HCT116 (cell line): ENCODE measurements around the gene SCGB3A2. TPM values are rescaled to one million over a fixed set of nuclear protein-coding genes. Genes with fewer than 3 reads are reported as not detected.

Experiments
- ATAC-seq: fragments of 200-7000 bp; cut with Tn5 transposase; 2 replicates; pipeline ENCODE4 v1.9.1; 2020; ENCODE audit warnings: mild to moderate bottlenecking, moderate library complexity
- BruUV-seq: library from RNA; stranded (reverse); fragments of 400-500 nt; replicated peaks from 2 replicates; lab custom pipeline; 2021; lab: Mats Ljungman, UMichigan
- CTCF ChIA-PET: fragments of 300-600 bp; sonication (Branson Sonifier 250); formaldehyde crosslinking; loops from one replicate; lab custom pipeline; 2021; ENCODE audit warnings: antibody characterized with exemption; lab: Charles Lee
- POLR2A ChIA-PET: fragments of 300-600, 350-600 bp; sonication (Branson Sonifier 250); formaldehyde crosslinking; loops from one replicate; lab custom pipeline; 2021; ENCODE audit warnings: antibody characterized with exemption; lab: Charles Lee
- RAD21 ChIA-PET, 2 experiments: fragments of 300-600 bp; sonication (Branson Sonifier 250); formaldehyde crosslinking; loops; one replicate each; lab custom pipeline; 2023; ENCODE audit warnings: low total read pairs in 2 of 2; ENCODE audit not compliant: uncharacterized antibody in 2 of 2, unreplicated experiment in 2 of 2, low non-redundant PET in 1 of 2; lab: Charles Lee
- DNase-seq: peaks from one replicate; pipeline ENCODE4 v3.0.0-alpha.2; 2010; ENCODE audit warnings: low read depth, low spot score
- H2AFZ ChIP-seq: fragments of 200-600 bp; shearing (Covaris generic), sonication (generic); 2 replicates; pipeline ENCODE4 v1.6.1; 2017; ENCODE audit warnings: low read depth, mixed run types, mixed read lengths, antibody characterized with exemption, low read length; ENCODE audit not compliant: poor library complexity, severe bottlenecking
- H3K27ac ChIP-seq: 2 replicates; pipeline ENCODE4 v1.5.1; 2012; ENCODE audit warnings: low read depth, low read length
- H3K27me3 ChIP-seq: fragments of 200-600 bp; sonication (generic); 2 replicates; pipeline ENCODE4 v1.6.1; 2016; ENCODE audit warnings: mixed run types, low read length, mixed read lengths; ENCODE audit not compliant: insufficient read depth
- H3K36me3 ChIP-seq, 2 experiments: fragments of 200-500 bp in 1 of 2; fragments of 200-600 bp in 1 of 2; sonication (Bioruptor generic) in 1 of 2; sonication (generic) in 1 of 2; 2 replicates each; pipeline versions ENCODE4 v1.5.1 to v1.6.1; 2014 to 2016; ENCODE audit warnings: low read length in 2 of 2, inconsistent platforms in 1 of 2, mixed read lengths in 1 of 2, mixed run types in 1 of 2; ENCODE audit not compliant: insufficient read depth in 2 of 2, control insufficient read depth in 1 of 2
- H3K4me1 ChIP-seq, 2 experiments: fragments of 200-600 bp in 1 of 2; sonication (generic) in 1 of 2; 2 replicates each; pipeline versions ENCODE4 v1.5.1 to v1.6.1; 2012 to 2017; ENCODE audit warnings: low read length in 2 of 2, inconsistent platforms in 1 of 2, mild to moderate bottlenecking in 1 of 2, mixed read lengths in 1 of 2, mixed run types in 1 of 2, moderate library complexity in 1 of 2; ENCODE audit not compliant: insufficient read depth in 2 of 2, control insufficient read depth in 1 of 2
- H3K4me2 ChIP-seq: fragments of 200-600 bp; sonication (generic); 2 replicates; pipeline ENCODE4 v1.6.1; 2017; ENCODE audit warnings: mixed run types, low read length, mixed read lengths
- H3K4me3 ChIP-seq, 2 experiments: fragments of 200-600 bp in 1 of 2; sonication (generic) in 1 of 2; replicated peaks in 1 of 2; 2 replicates each; pipeline ENCODE4 v1.5.1; 2011 to 2016; ENCODE audit warnings: low read length in 2 of 2, control low read depth in 1 of 2, low read depth in 1 of 2, mild to moderate bottlenecking in 1 of 2, mixed read lengths in 1 of 2, mixed run types in 1 of 2
- H3K79me2 ChIP-seq: fragments of 200-600 bp; sonication (generic); 2 replicates; pipeline ENCODE4 v1.6.1; 2017; ENCODE audit warnings: mild to moderate bottlenecking, mixed run types, low read length, moderate library complexity, mixed read lengths; ENCODE audit not compliant: insufficient read depth
- H3K9ac ChIP-seq: fragments of 200-600 bp; sonication (generic); 2 replicates; pipeline ENCODE4 v1.6.1; 2016; ENCODE audit warnings: low read length, mixed read lengths
- H3K9me2 ChIP-seq: fragments of 200-600 bp; sonication (generic), shearing (Covaris generic); 2 replicates; pipeline ENCODE4 v1.6.1; 2017; ENCODE audit warnings: mixed run types, mild to moderate bottlenecking, moderate library complexity; ENCODE audit not compliant: insufficient read depth
- H3K9me3 ChIP-seq, 2 experiments: fragments of 200-500 bp in 1 of 2; fragments of 200-600 bp in 1 of 2; sonication (Bioruptor generic) in 1 of 2; sonication (generic) in 1 of 2; 2 replicates each; pipeline ENCODE4 v1.6.1; 2014 to 2017; ENCODE audit warnings: low read length in 2 of 2, mixed read lengths in 2 of 2, inconsistent platforms in 1 of 2, low read depth in 1 of 2, mild to moderate bottlenecking in 1 of 2, mixed run types in 1 of 2, moderate library complexity in 1 of 2; ENCODE audit not compliant: control insufficient read depth in 1 of 2, insufficient read depth in 1 of 2
- H4K20me1 ChIP-seq: fragments of 200-600 bp; sonication (generic), shearing (Covaris generic); 2 replicates; pipeline ENCODE4 v1.6.1; 2017; ENCODE audit warnings: mixed run types, mild to moderate bottlenecking, moderate library complexity; ENCODE audit not compliant: insufficient read depth
- ATF3 ChIP-seq: IDR thresholded peaks from 2 replicates; pipeline ENCODE4 v1.6.1; 2012
- CBX3 ChIP-seq: IDR thresholded peaks from 2 replicates; pipeline ENCODE4 v1.6.1; 2012; ENCODE audit warnings: low read depth
- CEBPB ChIP-seq: IDR thresholded peaks from 2 replicates; pipeline ENCODE4 v1.6.1; 2012; ENCODE audit warnings: low read depth
- CTCF ChIP-seq, 3 experiments: fragments of 200-600 bp in 1 of 3; sonication (generic) in 1 of 3; IDR thresholded peaks in 2 of 3; conservative IDR thresholded peaks in 1 of 3; 2 replicates each; pipeline ENCODE4 v1.5.1; 2012 to 2017; ENCODE audit warnings: low read depth in 2 of 3, low read length in 2 of 3, antibody characterized with exemption in 1 of 3, borderline replicate concordance in 1 of 3, control low read depth in 1 of 3, mild to moderate bottlenecking in 1 of 3, mixed read lengths in 1 of 3, mixed run types in 1 of 3, moderate library complexity in 1 of 3; ENCODE audit not compliant: insufficient read depth in 1 of 3
- ELF1 ChIP-seq: IDR thresholded peaks from 2 replicates; pipeline ENCODE4 v1.6.1; 2012; ENCODE audit warnings: low read depth, borderline replicate concordance
- EZH2phosphoT487 ChIP-seq: fragments of 200-600 bp; IDR thresholded peaks from 2 replicates; pipeline ENCODE4 v1.6.1; 2018; ENCODE audit warnings: antibody characterized with exemption, borderline replicate concordance
- JUND ChIP-seq: IDR thresholded peaks from 2 replicates; pipeline ENCODE4 v1.6.1; 2012
- MAX ChIP-seq: IDR thresholded peaks from 2 replicates; pipeline ENCODE4 v1.6.1; 2012
- POLR2A ChIP-seq: IDR thresholded peaks from 2 replicates; pipeline ENCODE4 v1.7.0; 2011; ENCODE audit warnings: borderline replicate concordance; ENCODE audit not compliant: insufficient read depth, insufficient read length; ENCODE audit errors: extremely low read depth
- POLR2AphosphoS5 ChIP-seq: IDR thresholded peaks from 2 replicates; pipeline ENCODE4 v1.6.1; 2011; ENCODE audit warnings: mild to moderate bottlenecking, low read depth, low read length, moderate library complexity
- RAD21 ChIP-seq: IDR thresholded peaks from 2 replicates; pipeline ENCODE4 v1.6.1; 2012; ENCODE audit warnings: low read depth, mild to moderate bottlenecking
- REST ChIP-seq: IDR thresholded peaks from 2 replicates; pipeline ENCODE4 v1.6.1; 2012; ENCODE audit warnings: low read depth
- SP1 ChIP-seq: IDR thresholded peaks from 2 replicates; pipeline ENCODE4 v1.6.1; 2012; ENCODE audit warnings: low read depth
- SRF ChIP-seq: IDR thresholded peaks from 2 replicates; pipeline ENCODE4 v1.6.1; 2012; ENCODE audit warnings: low read depth
- TCF7L2 ChIP-seq: IDR thresholded peaks from 2 replicates; pipeline ENCODE4 v1.7.0; 2011; ENCODE audit warnings: borderline replicate concordance, inconsistent platforms; ENCODE audit not compliant: insufficient read depth, insufficient read length; ENCODE audit errors: extremely low read depth
- YY1 ChIP-seq: IDR thresholded peaks from 2 replicates; pipeline ENCODE4 v1.6.1; 2011; ENCODE audit warnings: low read length, low read depth, moderate library complexity, mild to moderate bottlenecking; ENCODE audit not compliant: insufficient replicate concordance; ENCODE audit errors: extremely low read depth
- ZBTB33 ChIP-seq: IDR thresholded peaks from 2 replicates; pipeline ENCODE4 v1.6.1; 2011; ENCODE audit warnings: mild to moderate bottlenecking, low read length, moderate library complexity; ENCODE audit not compliant: insufficient replicate concordance; ENCODE audit errors: extremely low read depth
- ZFX ChIP-seq: fragments of 450-650 bp; IDR thresholded peaks from 2 replicates; pipeline ENCODE4 v1.6.1; 2017
- intact Hi-C: fragments of 100-400 bp; cut with micrococcal nuclease; formaldehyde crosslinking; loops from 2 replicates; pipeline ENCODE4 v1.10.0; 2022
- total RNA-seq: library from RNA; stranded (reverse); gene quantifications from one replicate; pipeline ENCODE4 v1.2.1, GENCODE V29; 2021; ENCODE audit not compliant: unreplicated experiment

Gene SCGB3A2
- total RNA-seq, 1 experiment from 2014 or later, result not detected

GRCh38 chr5:147855774-147856069, 22.8 kb upstream of the SCGB3A2 start:
- Histone ChIP-seq H3K36me3 (no peaks in the 10 kb centered on the region), H3K9me2 (no peaks in the 10 kb centered on the region), H3K9ac (no peak overlapping the region), H3K4me2 (no peak overlapping the region), H3K27ac (no peak overlapping the region), H3K4me1 (no peaks in the 10 kb centered on the region), H2AFZ (no peak overlapping the region), H3K27me3 (peaks cover 5% of the 10 kb centered on the region; the same call in 1 of the 2 replicates), H4K20me1 (no peaks in the 10 kb centered on the region), H3K4me3 (no peak overlapping the region), H3K79me2 (no peaks in the 10 kb centered on the region), H3K9me3 (no peaks in the 10 kb centered on the region)
- ATAC-seq (no peak), DNase-seq (no peak)
- ChIA-PET CTCF (interaction anchor here (1.1 kb wide), 1 partner anchor 84 kb away, joined by 3 read pairs; no protein-coding TSS in a partner anchor), RAD21 (no interaction called here), POLR2A (no interaction called here)
- intact Hi-C loops, result loop anchor here (5.0 kb wide), 1 partner anchor 252 kb away; no protein-coding TSS in a partner anchor
- BruUV-seq, result no TSS peak
- TF ChIP-seq ATF3 (no peak), POLR2A (no peak), RAD21 (no peak), ELF1 (no peak), EZH2phosphoT487 (no peak), SRF (no peak), ZBTB33 (no peak), POLR2AphosphoS5 (no peak), REST (no peak), CTCF (IDR thresholded peaks at IDR 0.05 in 2 of 3, conservative IDR thresholded peaks at IDR 0.05 in 1 of 3; ENCODE audit: borderline replicate concordance in 1 of 3, insufficient read depth in 1 of 3, low read depth in 2 of 3, low read length in 2 of 3) (no peak), MAX (no peak), ZFX (no peak), JUND (no peak), TCF7L2 (no peak), YY1 (no peak), CEBPB (no peak), CBX3 (no peak), SP1 (no peak)
